HL-60 (cell line): Measurements from ENCODE around the gene PTTG1IP.

Source experiments
- DNase-seq, 2 experiments: peaks; one replicate each; pipeline ENCODE4 v3.0.0-alpha.2; 2010 to 2020; ENCODE audit warnings: low read depth in 1 of 2, low spot score in 1 of 2
- H3K27ac ChIP-seq: fragments of 250-450 bp; sonication (Bioruptor Pico); replicated peaks from 2 replicates; pipeline ENCODE4 v1.5.1; 2020; ENCODE audit warnings: mild to moderate bottlenecking, moderate library complexity
- H3K27me3 ChIP-seq: fragments of 250-450 bp; sonication (Bioruptor Pico); 2 replicates; pipeline ENCODE4 v1.5.1; 2021; ENCODE audit warnings: mild to moderate bottlenecking, moderate library complexity; ENCODE audit not compliant: insufficient read depth, poor library complexity, severe bottlenecking
- H3K4me3 ChIP-seq: replicated peaks from 2 replicates; pipeline ENCODE4 v1.5.1; 2011; ENCODE audit warnings: mild to moderate bottlenecking, control low read depth, low read length; ENCODE audit not compliant: insufficient read depth
- GABPA ChIP-seq: IDR thresholded peaks from 2 replicates; pipeline ENCODE4 v1.6.1; 2012; ENCODE audit warnings: low read depth
- POLR2AphosphoS5 ChIP-seq: IDR thresholded peaks from 2 replicates; pipeline ENCODE4 v1.6.1; 2012; ENCODE audit warnings: low read depth
- SPI1 ChIP-seq: IDR thresholded peaks from 2 replicates; pipeline ENCODE4 v1.6.1; 2012; ENCODE audit warnings: low read depth, mild to moderate bottlenecking, borderline replicate concordance
- TF ChIP-seq, protein P1 (sequence below): IDR thresholded peaks from one replicate; pipeline ENCODE4 v1.5.1; 2011; ENCODE audit warnings: low read length, control low read depth, inconsistent platforms; ENCODE audit not compliant: insufficient read depth
- TF ChIP-seq, protein P2 (sequence below): IDR thresholded peaks from 2 replicates; pipeline ENCODE4 v1.6.1; 2012; ENCODE audit warnings: low read depth; ENCODE audit not compliant: insufficient replicate concordance

Gene PTTG1IP

DNA sequence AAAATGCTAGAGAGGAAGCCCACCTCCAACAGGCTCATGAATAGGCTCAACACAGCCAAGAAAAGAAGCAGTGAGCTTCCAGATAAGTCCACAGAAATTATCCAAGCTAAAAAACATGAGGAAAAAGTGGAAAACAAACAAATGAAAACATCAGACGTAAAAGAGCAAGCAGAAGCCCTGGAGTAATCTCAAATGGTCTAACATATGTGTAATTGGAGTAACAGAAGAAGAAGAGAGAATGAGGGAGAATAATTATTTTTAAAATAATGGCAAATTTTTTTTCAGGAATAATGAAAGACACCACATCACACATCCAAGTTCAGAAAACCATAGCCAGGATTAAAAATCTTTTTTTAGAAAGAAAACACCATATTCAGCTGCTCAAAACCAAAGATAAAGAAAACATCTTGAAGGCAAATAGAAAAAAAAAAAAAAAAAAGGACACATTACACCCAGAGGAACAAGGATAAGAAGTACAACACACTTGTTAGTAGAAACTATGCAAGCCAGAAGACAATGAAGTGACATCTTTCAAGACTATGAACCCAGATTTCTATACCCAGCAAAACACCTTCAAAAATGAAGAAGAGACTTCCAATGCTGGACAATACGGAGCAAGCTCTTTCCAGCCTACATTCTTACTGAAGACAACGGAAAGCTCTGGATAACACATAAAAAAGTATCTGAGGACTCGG lies 45.0 kb downstream of the PTTG1IP start:
- Histone ChIP-seq H3K27me3 (no peaks in the 10 kb centered on the region), H3K4me3 (no peak overlapping the region), H3K27ac (no peak overlapping the region)
- no peak for DNase-seq
- TF ChIP-seq POLR2AphosphoS5 (no peak), GABPA (no peak), SPI1 (no peak)
- TF ChIP-seq, protein P1, sequence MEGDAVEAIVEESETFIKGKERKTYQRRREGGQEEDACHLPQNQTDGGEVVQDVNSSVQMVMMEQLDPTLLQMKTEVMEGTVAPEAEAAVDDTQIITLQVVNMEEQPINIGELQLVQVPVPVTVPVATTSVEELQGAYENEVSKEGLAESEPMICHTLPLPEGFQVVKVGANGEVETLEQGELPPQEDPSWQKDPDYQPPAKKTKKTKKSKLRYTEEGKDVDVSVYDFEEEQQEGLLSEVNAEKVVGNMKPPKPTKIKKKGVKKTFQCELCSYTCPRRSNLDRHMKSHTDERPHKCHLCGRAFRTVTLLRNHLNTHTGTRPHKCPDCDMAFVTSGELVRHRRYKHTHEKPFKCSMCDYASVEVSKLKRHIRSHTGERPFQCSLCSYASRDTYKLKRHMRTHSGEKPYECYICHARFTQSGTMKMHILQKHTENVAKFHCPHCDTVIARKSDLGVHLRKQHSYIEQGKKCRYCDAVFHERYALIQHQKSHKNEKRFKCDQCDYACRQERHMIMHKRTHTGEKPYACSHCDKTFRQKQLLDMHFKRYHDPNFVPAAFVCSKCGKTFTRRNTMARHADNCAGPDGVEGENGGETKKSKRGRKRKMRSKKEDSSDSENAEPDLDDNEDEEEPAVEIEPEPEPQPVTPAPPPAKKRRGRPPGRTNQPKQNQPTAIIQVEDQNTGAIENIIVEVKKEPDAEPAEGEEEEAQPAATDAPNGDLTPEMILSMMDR: no peak
- TF ChIP-seq, protein P2, sequence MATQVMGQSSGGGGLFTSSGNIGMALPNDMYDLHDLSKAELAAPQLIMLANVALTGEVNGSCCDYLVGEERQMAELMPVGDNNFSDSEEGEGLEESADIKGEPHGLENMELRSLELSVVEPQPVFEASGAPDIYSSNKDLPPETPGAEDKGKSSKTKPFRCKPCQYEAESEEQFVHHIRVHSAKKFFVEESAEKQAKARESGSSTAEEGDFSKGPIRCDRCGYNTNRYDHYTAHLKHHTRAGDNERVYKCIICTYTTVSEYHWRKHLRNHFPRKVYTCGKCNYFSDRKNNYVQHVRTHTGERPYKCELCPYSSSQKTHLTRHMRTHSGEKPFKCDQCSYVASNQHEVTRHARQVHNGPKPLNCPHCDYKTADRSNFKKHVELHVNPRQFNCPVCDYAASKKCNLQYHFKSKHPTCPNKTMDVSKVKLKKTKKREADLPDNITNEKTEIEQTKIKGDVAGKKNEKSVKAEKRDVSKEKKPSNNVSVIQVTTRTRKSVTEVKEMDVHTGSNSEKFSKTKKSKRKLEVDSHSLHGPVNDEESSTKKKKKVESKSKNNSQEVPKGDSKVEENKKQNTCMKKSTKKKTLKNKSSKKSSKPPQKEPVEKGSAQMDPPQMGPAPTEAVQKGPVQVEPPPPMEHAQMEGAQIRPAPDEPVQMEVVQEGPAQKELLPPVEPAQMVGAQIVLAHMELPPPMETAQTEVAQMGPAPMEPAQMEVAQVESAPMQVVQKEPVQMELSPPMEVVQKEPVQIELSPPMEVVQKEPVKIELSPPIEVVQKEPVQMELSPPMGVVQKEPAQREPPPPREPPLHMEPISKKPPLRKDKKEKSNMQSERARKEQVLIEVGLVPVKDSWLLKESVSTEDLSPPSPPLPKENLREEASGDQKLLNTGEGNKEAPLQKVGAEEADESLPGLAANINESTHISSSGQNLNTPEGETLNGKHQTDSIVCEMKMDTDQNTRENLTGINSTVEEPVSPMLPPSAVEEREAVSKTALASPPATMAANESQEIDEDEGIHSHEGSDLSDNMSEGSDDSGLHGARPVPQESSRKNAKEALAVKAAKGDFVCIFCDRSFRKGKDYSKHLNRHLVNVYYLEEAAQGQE: no peak

DNA sequence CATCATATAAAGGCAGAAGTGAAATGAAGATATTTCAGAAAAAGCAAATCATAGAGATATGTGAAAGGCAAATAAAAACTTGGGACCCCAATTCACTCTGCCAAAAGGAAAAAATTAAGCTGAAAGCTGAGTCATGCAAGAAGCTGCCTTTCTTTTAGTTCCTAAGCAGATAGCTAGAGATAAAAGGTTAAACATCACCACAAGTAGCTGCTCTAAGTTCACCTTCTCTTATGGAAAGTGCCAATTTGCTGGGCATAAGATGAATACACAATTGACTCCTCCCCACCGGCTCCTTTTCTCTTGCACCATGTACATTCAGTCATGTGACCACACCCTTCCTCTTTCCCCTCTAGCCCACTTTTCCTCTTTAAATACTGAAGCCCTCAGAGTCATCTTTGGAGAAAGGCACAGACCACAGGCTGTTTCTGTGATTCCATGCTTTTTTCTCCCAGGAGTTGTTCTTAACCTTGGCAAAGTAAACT lies 50.3 kb downstream of the PTTG1IP start:
- DNase-seq: peak in 1 of 2 experiments; percentile 16
- TF ChIP-seq, protein P2: no peak
- TF ChIP-seq, protein P1: no peak
- TF ChIP-seq POLR2AphosphoS5 (no peak), GABPA (no peak), SPI1 (no peak)
- Histone ChIP-seq H3K4me3 (no peak overlapping the region), H3K27ac (no peak overlapping the region), H3K27me3 (no peaks in the 10 kb centered on the region)

DNA sequence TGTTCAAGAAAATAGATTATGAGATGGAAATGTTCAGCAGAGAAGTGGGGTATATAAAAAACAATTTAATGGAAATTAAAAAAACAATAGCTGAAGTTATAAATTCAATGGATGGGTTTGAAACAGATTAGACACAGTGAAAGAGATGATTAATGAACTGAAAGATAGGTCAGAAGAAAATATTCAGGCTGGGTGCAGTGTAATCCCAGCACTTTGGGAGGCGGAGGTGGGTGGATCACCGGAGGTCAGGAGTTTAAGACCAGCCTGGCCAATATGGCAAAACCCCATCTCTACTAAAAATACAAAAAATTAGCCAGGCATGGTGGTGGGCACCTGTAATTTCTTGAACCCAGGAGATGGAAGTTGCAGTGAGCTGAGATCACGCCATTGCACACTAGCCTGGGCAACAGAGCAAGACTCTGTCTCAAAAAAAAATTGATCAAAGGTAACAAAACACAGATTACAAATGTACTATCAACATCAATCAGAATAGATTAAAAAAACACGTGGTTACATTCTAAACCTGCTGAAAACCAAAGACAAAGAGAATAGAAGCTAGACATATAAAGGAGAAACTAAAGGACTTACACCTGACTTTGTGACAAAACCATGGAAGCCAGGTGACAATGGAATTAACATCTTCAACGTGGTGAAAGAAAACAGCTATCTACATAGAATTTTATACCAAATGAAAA lies 50.9 kb downstream of the PTTG1IP start:
- no peak overlapping the region for H3K27ac ChIP-seq
- no peaks in the 10 kb centered on the region for H3K27me3 ChIP-seq
- TF ChIP-seq, protein P1: no peak
- TF ChIP-seq SPI1 (no peak), POLR2AphosphoS5 (no peak)
- no peak overlapping the region for H3K4me3 ChIP-seq
- no peak for DNase-seq
